Panc1 (cell line): Measurements from ENCODE around the gene STUB1. TPM values are rescaled to one million over a fixed set of nuclear protein-coding genes. Genes with fewer than 3 reads are reported as not detected.

Source experiments
- ATAC-seq: fragments of 200-7000 bp; cut with Tn5 transposase; 2 replicates; pipeline ENCODE4 v1.9.1; 2020; ENCODE audit warnings: mild to moderate bottlenecking, moderate library complexity
- BruUV-seq: library from RNA; stranded (reverse); fragments of 400-500 nt; replicated peaks from 2 replicates; lab custom pipeline; 2021; lab: Mats Ljungman, UMichigan
- CTCF ChIA-PET: fragments of 300-600 bp; sonication (Branson Sonifier 250); formaldehyde crosslinking; loops from one replicate; lab custom pipeline; 2022; ENCODE audit warnings: antibody characterized with exemption; lab: Charles Lee
- POLR2A ChIA-PET: fragments of 300-600 bp; sonication (Branson Sonifier 250); formaldehyde crosslinking; loops from one replicate; lab custom pipeline; 2022; ENCODE audit warnings: antibody characterized with exemption; lab: Charles Lee
- DNase-seq: peaks from one replicate; pipeline ENCODE4 v3.0.0-alpha.2; 2010; ENCODE audit warnings: low read depth, low spot score
- H3K27ac ChIP-seq: 2 replicates; pipeline ENCODE4 v1.5.1; 2011; ENCODE audit warnings: mild to moderate bottlenecking, low read length, inconsistent platforms
- H3K27me3 ChIP-seq: fragments of 200-500 bp; sonication (Bioruptor generic); 2 replicates; pipeline ENCODE4 v1.6.0; 2014; ENCODE audit warnings: low read length, inconsistent platforms; ENCODE audit not compliant: control insufficient read depth, insufficient read depth
- H3K36me3 ChIP-seq: fragments of 200-500 bp; sonication (Bioruptor generic); 2 replicates; pipeline ENCODE4 v1.5.1; 2014; ENCODE audit warnings: inconsistent platforms, mild to moderate bottlenecking, low read length, moderate library complexity; ENCODE audit not compliant: control insufficient read depth, insufficient read depth
- H3K4me1 ChIP-seq: 2 replicates; pipeline ENCODE4 v1.5.1; 2011; ENCODE audit warnings: inconsistent platforms, mild to moderate bottlenecking, low read length, moderate library complexity; ENCODE audit not compliant: control insufficient read depth, insufficient read depth
- H3K4me3 ChIP-seq, 2 experiments: 2 replicates each; pipeline ENCODE4 v1.5.1; 2011 to 2012; ENCODE audit warnings: low read depth in 2 of 2, low read length in 2 of 2, mild to moderate bottlenecking in 2 of 2, inconsistent platforms in 1 of 2, moderate library complexity in 1 of 2
- H3K9me3 ChIP-seq: fragments of 200-500 bp; sonication (Bioruptor generic); 2 replicates; pipeline ENCODE4 v1.5.1; 2014; ENCODE audit warnings: low read depth, mild to moderate bottlenecking, inconsistent platforms, low read length, moderate library complexity; ENCODE audit not compliant: control insufficient read depth, insufficient read depth
- CTCF ChIP-seq: fragments of 450-650 bp; IDR thresholded peaks from 2 replicates; pipeline ENCODE4 v1.5.1; 2017; ENCODE audit warnings: mild to moderate bottlenecking
- POLR2AphosphoS5 ChIP-seq: IDR thresholded peaks from 2 replicates; pipeline ENCODE4 v1.6.1; 2012; ENCODE audit warnings: mild to moderate bottlenecking, low read depth, low read length, moderate library complexity
- SIN3A ChIP-seq: IDR thresholded peaks from 2 replicates; pipeline ENCODE4 v1.6.1; 2012; ENCODE audit warnings: low read depth, mild to moderate bottlenecking, low read length, moderate library complexity, borderline replicate concordance; ENCODE audit not compliant: insufficient read depth
- TCF7L2 ChIP-seq: IDR thresholded peaks from 2 replicates; pipeline ENCODE4 v1.6.1; 2011; ENCODE audit warnings: mild to moderate bottlenecking, low read depth, low read length, inconsistent platforms
- in situ Hi-C: cut with HindIII; loops from 2 replicates; pipeline ENCODE4 v1.10.0; 2016; ENCODE audit warnings: low sequenced_read_pairs, low pct_unique_long_range_greater_than_20kb
- intact Hi-C: fragments of 100-400 bp; cut with micrococcal nuclease; formaldehyde crosslinking; loops from one replicate; pipeline ENCODE4 v1.10.0; 2022; ENCODE audit not compliant: unreplicated experiment
- total RNA-seq: library from RNA; stranded (reverse); gene quantifications from one replicate; pipeline ENCODE4 v1.2.1, GENCODE V29; 2021; ENCODE audit not compliant: unreplicated experiment
- TF ChIP-seq, protein P1 (sequence below), 2 experiments: IDR thresholded peaks; 2 replicates each; pipeline ENCODE4 v1.6.1; 2011 to 2012; ENCODE audit warnings: low read depth in 2 of 2, control low read depth in 1 of 2, low read length in 1 of 2, mild to moderate bottlenecking in 1 of 2, moderate library complexity in 1 of 2; ENCODE audit not compliant: insufficient read depth in 1 of 2

Gene STUB1
- total RNA-seq, 1 experiment from 2014 or later, result 217 TPM

GRCh38 chr16:708959-709358, 28.7 kb downstream of the STUB1 start:
- H3K36me3 ChIP-seq, result peaks cover 5% of the 10 kb centered on the region; the same call in 1 of the 2 replicates
- TF ChIP-seq, protein P1, sequence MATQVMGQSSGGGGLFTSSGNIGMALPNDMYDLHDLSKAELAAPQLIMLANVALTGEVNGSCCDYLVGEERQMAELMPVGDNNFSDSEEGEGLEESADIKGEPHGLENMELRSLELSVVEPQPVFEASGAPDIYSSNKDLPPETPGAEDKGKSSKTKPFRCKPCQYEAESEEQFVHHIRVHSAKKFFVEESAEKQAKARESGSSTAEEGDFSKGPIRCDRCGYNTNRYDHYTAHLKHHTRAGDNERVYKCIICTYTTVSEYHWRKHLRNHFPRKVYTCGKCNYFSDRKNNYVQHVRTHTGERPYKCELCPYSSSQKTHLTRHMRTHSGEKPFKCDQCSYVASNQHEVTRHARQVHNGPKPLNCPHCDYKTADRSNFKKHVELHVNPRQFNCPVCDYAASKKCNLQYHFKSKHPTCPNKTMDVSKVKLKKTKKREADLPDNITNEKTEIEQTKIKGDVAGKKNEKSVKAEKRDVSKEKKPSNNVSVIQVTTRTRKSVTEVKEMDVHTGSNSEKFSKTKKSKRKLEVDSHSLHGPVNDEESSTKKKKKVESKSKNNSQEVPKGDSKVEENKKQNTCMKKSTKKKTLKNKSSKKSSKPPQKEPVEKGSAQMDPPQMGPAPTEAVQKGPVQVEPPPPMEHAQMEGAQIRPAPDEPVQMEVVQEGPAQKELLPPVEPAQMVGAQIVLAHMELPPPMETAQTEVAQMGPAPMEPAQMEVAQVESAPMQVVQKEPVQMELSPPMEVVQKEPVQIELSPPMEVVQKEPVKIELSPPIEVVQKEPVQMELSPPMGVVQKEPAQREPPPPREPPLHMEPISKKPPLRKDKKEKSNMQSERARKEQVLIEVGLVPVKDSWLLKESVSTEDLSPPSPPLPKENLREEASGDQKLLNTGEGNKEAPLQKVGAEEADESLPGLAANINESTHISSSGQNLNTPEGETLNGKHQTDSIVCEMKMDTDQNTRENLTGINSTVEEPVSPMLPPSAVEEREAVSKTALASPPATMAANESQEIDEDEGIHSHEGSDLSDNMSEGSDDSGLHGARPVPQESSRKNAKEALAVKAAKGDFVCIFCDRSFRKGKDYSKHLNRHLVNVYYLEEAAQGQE (IDR thresholded peaks at IDR 0.05; ENCODE audit: insufficient read depth in 1 of 2, low read depth in 2 of 2, low read length in 1 of 2), result no peak
- TF ChIP-seq POLR2AphosphoS5 (no peak), SIN3A (no peak), TCF7L2 (no peak), CTCF (no peak)
- H3K4me3 ChIP-seq, result no peak overlapping the region
- in situ Hi-C loops, result no loop called here
- POLR2A ChIA-PET, result no interaction called here
- ATAC-seq (no peak), DNase-seq (no peak)
- H3K27ac ChIP-seq, result no peak overlapping the region
- peaks cover 34% of the 10 kb centered on the region for H3K4me1 ChIP-seq
- H3K27me3 ChIP-seq, result no peaks in the 10 kb centered on the region
- no TSS peak for BruUV-seq
- no peaks in the 10 kb centered on the region for H3K9me3 ChIP-seq
- CTCF ChIA-PET, result interaction anchor here (1.9 kb wide), 1 partner anchor 76 kb away, joined by 4 read pairs; no protein-coding TSS in a partner anchor
- intact Hi-C loops, result no loop called here

DNA sequence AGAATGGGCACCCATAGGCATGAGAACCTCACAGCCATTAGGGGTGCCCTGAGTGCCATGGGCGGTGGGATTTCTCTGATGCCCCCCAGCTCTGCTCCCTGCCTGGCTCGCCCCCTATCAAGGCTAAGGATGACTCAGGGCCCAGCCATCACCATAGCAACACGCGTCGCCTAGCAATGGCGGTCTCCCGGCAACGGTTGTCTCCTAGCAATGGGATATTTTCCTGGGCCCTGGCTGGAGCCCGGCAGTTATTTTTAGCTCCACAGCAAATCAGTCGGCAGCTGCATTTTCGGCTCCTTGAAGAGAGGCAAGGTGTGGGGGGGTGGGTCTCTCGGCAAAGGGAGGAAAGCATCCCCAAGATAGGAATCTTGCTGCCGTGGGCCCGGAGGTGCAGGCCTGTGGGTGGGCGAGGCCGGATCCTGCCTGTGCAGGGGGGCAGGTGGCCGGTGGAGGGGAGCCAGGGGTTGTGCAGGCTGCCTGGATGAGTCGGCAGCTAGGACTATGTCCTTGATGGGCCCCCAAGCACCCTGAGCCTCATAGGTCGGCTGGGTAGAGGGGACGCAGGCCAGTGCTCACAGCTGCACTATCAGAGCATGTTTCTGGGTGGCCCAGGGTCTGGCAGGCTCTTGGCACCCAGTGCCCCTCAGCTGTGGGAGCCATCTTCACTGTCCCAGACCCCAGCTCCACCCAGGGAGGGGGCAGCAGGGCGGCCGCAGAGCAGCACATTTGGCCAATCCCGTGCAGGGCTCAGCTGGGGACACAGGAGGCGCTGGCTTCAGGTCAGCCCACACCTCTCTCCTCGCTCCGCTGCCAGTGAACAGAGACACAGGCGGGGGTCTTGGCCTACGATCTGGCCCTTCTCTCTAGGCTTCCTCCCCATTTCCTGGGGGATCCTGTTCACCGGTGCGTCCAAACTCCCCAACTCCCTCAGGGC, 29.6 kb downstream of the STUB1 start:
- H3K4me1 ChIP-seq, result peaks cover 38% of the 10 kb centered on the region

More for the DNA sequence above, 29.6 kb downstream of the STUB1 start:
- ATAC-seq (no peak), DNase-seq (no peak)
- TF ChIP-seq CTCF (peak; percentile 21; the same call in 1 of the 2 replicates), SIN3A (no peak)
- TF ChIP-seq, protein P1 (IDR thresholded peaks at IDR 0.05; ENCODE audit: insufficient read depth in 1 of 2, low read depth in 2 of 2, low read length in 1 of 2), result no peak
- Histone ChIP-seq H3K4me3 (no peak overlapping the region), H3K36me3 (peaks cover 2% of the 10 kb centered on the region; the same call in 1 of the 2 replicates), H3K9me3 (no peaks in the 10 kb centered on the region), H3K27me3 (no peaks in the 10 kb centered on the region), H3K27ac (no peak overlapping the region)
- CTCF ChIA-PET, result interaction anchor here (0.5 to 1.9 kb wide), 3 partner anchors 10 to 1231 kb away, joined by 3 to 4 read pairs (median 4); no protein-coding TSS in a partner anchor
- POLR2A ChIA-PET, result interaction anchor here (0.7 kb wide), 1 partner anchor 255 kb away, joined by 4 read pairs; no protein-coding TSS in a partner anchor
- intact Hi-C loops, result no loop called here
- in situ Hi-C loops, result no loop called here
- BruUV-seq, result no TSS peak
